OCI-LY7 (cell line): ENCODE measurements around the gene DZANK1. TPM values are rescaled to one million over a fixed set of nuclear protein-coding genes. Genes with fewer than 3 reads are reported as not detected.

Experiments
- BruUV-seq: library from RNA; stranded (reverse); fragments of 400-500 nt; replicated peaks from 2 replicates; lab custom pipeline; 2021; lab: Mats Ljungman, UMichigan
- CTCF ChIA-PET: fragments of 300-600 bp; sonication (Branson Sonifier 250); formaldehyde crosslinking; loops from one replicate; lab custom pipeline; 2022; ENCODE audit warnings: antibody characterized with exemption; ENCODE audit not compliant: unreplicated experiment; lab: Charles Lee
- POLR2A ChIA-PET: fragments of 300-600 bp; sonication (Branson Sonifier 250); formaldehyde crosslinking; loops from one replicate; lab custom pipeline; 2022; ENCODE audit warnings: antibody characterized with exemption; lab: Charles Lee
- DNase-seq: peaks from one replicate; pipeline ENCODE4 v3.0.0-alpha.2; 2015; ENCODE audit warnings: low spot score
- H2AFZ ChIP-seq: fragments of 200-600 bp; sonication (generic), shearing (Covaris generic); 2 replicates; pipeline ENCODE4 v1.6.1; 2014; ENCODE audit warnings: mild to moderate bottlenecking, antibody characterized with exemption, low read length, moderate library complexity
- H3K27ac ChIP-seq: fragments of 200-600 bp; sonication (generic); 2 replicates; pipeline ENCODE4 v1.5.1; 2014; ENCODE audit warnings: mixed run types, low read depth, mild to moderate bottlenecking, moderate library complexity, low read length, inconsistent platforms; ENCODE audit not compliant: poor library complexity, severe bottlenecking
- H3K36me3 ChIP-seq: fragments of 200-600 bp; sonication (generic); 2 replicates; pipeline ENCODE4 v1.6.1; 2014; ENCODE audit warnings: mild to moderate bottlenecking, antibody characterized with exemption, low read length, moderate library complexity, mixed read lengths; ENCODE audit not compliant: insufficient read depth
- H3K4me1 ChIP-seq: fragments of 200-600 bp; sonication (generic); 2 replicates; pipeline ENCODE4 v1.5.1; 2014; ENCODE audit warnings: mild to moderate bottlenecking, low read length; ENCODE audit not compliant: insufficient read depth, poor library complexity, severe bottlenecking
- H3K4me2 ChIP-seq: fragments of 200-600 bp; sonication (generic); 2 replicates; pipeline ENCODE4 v1.6.1; 2014; ENCODE audit warnings: mild to moderate bottlenecking, low read length
- H3K4me3 ChIP-seq: fragments of 200-600 bp; sonication (generic); 2 replicates; pipeline ENCODE4 v1.5.1; 2014; ENCODE audit warnings: mild to moderate bottlenecking, low read depth, low read length; ENCODE audit not compliant: poor library complexity, severe bottlenecking
- H3K79me2 ChIP-seq: fragments of 200-600 bp; sonication (generic); 2 replicates; pipeline ENCODE4 v1.6.1; 2016; ENCODE audit warnings: low read depth, mild to moderate bottlenecking, low read length, moderate library complexity, mixed read lengths; ENCODE audit not compliant: insufficient read depth
- H3K9me2 ChIP-seq: fragments of 200-600 bp; sonication (generic); 2 replicates; pipeline ENCODE4 v1.6.1; 2016; ENCODE audit warnings: mild to moderate bottlenecking, low read length, mixed read lengths; ENCODE audit not compliant: insufficient read depth
- H3K9me3 ChIP-seq: fragments of 200-600 bp; sonication (generic); 2 replicates; pipeline ENCODE4 v1.6.1; 2014; ENCODE audit warnings: mild to moderate bottlenecking, mixed run types, low read length, mixed read lengths
- H4K20me1 ChIP-seq: fragments of 200-600 bp; sonication (generic); 2 replicates; pipeline ENCODE4 v1.6.1; 2014; ENCODE audit warnings: mild to moderate bottlenecking, antibody characterized with exemption, low read length, moderate library complexity, mixed read lengths; ENCODE audit not compliant: insufficient read depth
- EZH2phosphoT487 ChIP-seq: fragments of 200-600 bp; sonication (generic); IDR thresholded peaks from 2 replicates; pipeline ENCODE4 v1.6.1; 2018; ENCODE audit warnings: low read depth, borderline replicate concordance, mild to moderate bottlenecking, mixed run types, antibody characterized with exemption, low read length, moderate library complexity, mixed read lengths
- intact Hi-C: fragments of 100-400 bp; cut with micrococcal nuclease; formaldehyde crosslinking; loops from one replicate; pipeline ENCODE4 v1.10.0; 2022; ENCODE audit not compliant: unreplicated experiment
- total RNA-seq, 2 experiments: library from RNA; depleted of rRNA in 1 of 2; stranded (reverse); fragments of >200 nt in 1 of 2; shearing (Covaris generic) in 1 of 2; gene quantifications; 2 replicates each; pipeline ENCODE4 v1.2.3, GENCODE V29; 2014 to 2022
- TF ChIP-seq, protein P1 (sequence below): fragments of 200-600 bp; sonication (generic); conservative IDR thresholded peaks from 2 replicates; pipeline ENCODE4 v1.5.1; 2014; ENCODE audit warnings: mild to moderate bottlenecking, antibody characterized with exemption, low read length, moderate library complexity, mixed read lengths

Gene DZANK1
- total RNA-seq, 2 experiments from 2014 or later: 7.9 to 18.0 TPM

DNA sequence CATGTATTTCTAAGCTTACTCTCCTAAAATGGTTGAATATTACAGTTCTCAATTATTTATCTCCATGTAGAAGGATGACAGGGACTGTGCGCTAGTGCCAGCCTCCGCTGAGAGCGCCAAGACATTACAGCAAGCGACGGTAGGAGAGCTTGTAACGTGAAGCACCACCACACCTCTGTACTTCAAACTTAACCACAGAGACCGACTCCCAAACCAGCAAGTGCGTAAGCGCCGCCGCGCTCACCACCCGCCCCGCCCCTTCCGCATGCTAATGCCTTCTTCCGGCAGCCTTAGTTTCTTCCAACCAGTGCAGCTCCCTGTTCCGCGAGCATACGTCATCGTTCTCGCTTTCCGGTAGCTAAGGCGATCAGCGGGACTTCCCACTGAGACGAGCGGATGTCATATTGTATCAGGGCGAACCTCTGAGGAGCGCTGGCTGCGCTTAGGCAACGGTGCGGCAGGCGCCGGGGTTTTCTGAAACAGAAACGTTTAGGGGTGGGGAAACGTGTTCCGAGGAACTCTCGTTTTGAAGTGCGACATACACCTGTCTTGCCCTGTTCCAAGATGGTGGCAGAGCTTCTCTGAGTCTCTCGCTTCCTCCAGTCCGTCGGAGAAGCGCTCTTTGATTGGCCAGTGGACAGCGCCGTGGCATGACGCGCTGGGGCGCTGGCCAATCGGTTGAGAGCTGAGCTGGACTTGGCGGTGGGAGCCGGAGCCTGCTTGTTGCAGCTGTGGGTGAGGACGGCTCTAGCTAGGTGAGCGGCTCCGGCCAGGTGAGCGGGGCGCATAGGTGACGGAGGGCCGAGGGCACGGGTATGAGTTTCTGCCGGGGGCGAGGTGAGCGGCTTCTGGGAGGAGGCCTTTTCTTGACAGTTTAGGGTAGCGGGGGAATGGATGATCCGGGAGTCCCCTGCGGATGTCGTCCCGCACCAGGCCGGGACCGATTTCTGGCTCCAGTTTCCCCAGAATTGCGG is 40.7 kb upstream of the DZANK1 start, which contains the start of gene SEC23B:
TSS of gene SEC23B (plus strand) at position 723 of the 974 bp plus-strand sequence. CDS start 2,896 bp downstream, outside the sequence.
- no TSS peak for BruUV-seq
- H3K27ac ChIP-seq: peak within 1 kb of the TSS; percentile 90
- peak within 1 kb of the TSS; percentile 95 for H2AFZ ChIP-seq
- intact Hi-C loops: loop anchor here (1.0 to 10.0 kb wide), 4 partner anchors 40 to 543 kb away; partner anchors contain the start of genes DZANK1, MGME1, POLR3F and SMIM26
- no peaks in the 10 kb centered on the region for H3K9me2 ChIP-seq
- H3K4me3 ChIP-seq: peak within 1 kb of the TSS; percentile 91
- no peak for TF ChIP-seq EZH2phosphoT487
- POLR2A ChIA-PET: interaction anchor here (0.5 to 4.6 kb wide), 29 partner anchors 8 to 1544 kb away, joined by 3 to 101 read pairs (median 4); partner anchors contain the start of genes CFAP61, CRNKL1, DTD1 and DZANK1
- peak within 1 kb of the TSS; percentile 86 for H3K4me2 ChIP-seq
- CTCF ChIA-PET: interaction anchor here (0.7 to 1.2 kb wide), 3 partner anchors 10 to 102 kb away, joined by 3 read pairs; no protein-coding TSS in a partner anchor
- no peaks in the 10 kb centered on the region for H3K9me3 ChIP-seq
- peaks cover 16% of the 10 kb centered on the region; the same call in 1 of the 2 replicates for H3K79me2 ChIP-seq
- no peaks in the 10 kb centered on the region for H4K20me1 ChIP-seq
- H3K4me1 ChIP-seq: peaks cover 15% of the 10 kb centered on the region
- DNase-seq: peak; percentile 97
- H3K36me3 ChIP-seq: peaks cover 26% of the 10 kb centered on the region

DNA sequence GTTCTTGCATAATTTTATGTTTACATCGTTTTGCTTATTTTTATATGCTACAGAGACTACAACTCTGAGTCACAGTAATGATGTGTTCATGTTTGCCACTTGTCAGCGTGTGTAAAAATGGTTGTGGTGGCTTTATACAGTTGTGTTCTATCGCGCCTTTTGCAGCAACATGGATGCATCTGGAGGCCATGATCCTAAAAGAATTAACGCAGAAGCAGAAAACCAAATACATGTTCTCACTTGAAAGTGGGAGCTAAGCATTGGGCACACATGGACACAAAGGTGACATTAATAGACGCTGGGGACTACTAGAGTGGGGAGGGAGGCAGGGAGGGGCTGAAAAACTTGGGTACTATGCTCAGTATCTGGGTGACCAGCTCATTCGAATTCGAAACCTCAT is 39.9 kb upstream of the DZANK1 start:
- peak overlapping the region; percentile 90 for H3K27ac ChIP-seq
- H3K79me2 ChIP-seq: peaks cover 16% of the 10 kb centered on the region; the same call in 1 of the 2 replicates
- POLR2A ChIA-PET: interaction anchor here (0.5 to 4.6 kb wide), 27 partner anchors 8 to 1545 kb away, joined by 3 to 101 read pairs (median 4); partner anchors contain the start of genes CFAP61, CRNKL1, DTD1 and DZANK1
- TF ChIP-seq, protein P1, sequence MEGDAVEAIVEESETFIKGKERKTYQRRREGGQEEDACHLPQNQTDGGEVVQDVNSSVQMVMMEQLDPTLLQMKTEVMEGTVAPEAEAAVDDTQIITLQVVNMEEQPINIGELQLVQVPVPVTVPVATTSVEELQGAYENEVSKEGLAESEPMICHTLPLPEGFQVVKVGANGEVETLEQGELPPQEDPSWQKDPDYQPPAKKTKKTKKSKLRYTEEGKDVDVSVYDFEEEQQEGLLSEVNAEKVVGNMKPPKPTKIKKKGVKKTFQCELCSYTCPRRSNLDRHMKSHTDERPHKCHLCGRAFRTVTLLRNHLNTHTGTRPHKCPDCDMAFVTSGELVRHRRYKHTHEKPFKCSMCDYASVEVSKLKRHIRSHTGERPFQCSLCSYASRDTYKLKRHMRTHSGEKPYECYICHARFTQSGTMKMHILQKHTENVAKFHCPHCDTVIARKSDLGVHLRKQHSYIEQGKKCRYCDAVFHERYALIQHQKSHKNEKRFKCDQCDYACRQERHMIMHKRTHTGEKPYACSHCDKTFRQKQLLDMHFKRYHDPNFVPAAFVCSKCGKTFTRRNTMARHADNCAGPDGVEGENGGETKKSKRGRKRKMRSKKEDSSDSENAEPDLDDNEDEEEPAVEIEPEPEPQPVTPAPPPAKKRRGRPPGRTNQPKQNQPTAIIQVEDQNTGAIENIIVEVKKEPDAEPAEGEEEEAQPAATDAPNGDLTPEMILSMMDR: no peak
- TF ChIP-seq EZH2phosphoT487: no peak
- H2AFZ ChIP-seq: peak overlapping the region; percentile 95
- H3K36me3 ChIP-seq: peaks cover 19% of the 10 kb centered on the region
- peak overlapping the region; percentile 91 for H3K4me3 ChIP-seq
- no peaks in the 10 kb centered on the region for H4K20me1 ChIP-seq
- BruUV-seq: TSS peak; percentile 98
- CTCF ChIA-PET: interaction anchor here (0.8 to 1.2 kb wide), 3 partner anchors 9 to 11 kb away, joined by 3 read pairs; no protein-coding TSS in a partner anchor
- intact Hi-C loops: loop anchor here (1.0 to 10.0 kb wide), 4 partner anchors 39 to 542 kb away; partner anchors contain the start of genes DZANK1, MGME1, POLR3F and SMIM26
- no peaks in the 10 kb centered on the region for H3K9me2 ChIP-seq
- H3K4me1 ChIP-seq: peaks cover 15% of the 10 kb centered on the region
- H3K9me3 ChIP-seq: no peaks in the 10 kb centered on the region
- peak overlapping the region; percentile 86 for H3K4me2 ChIP-seq
- DNase-seq: no peak
